IPS-18c (cell line): ENCODE data around the gene RFXAP.
A peak's percentile ranks its signal among the peaks of the same experiment; 100 is the strongest.
"Not testable (repeated sequence)": the region's sequence is repeated elsewhere in the genome, so short reads cannot be mapped to it uniquely, and the experiment has no call there.

Source experiments
- H3K4me3 ChIP-seq: 2 replicates; pipeline ENCODE4 v1.7.0; 2013; ENCODE audit warnings: low read depth, mild to moderate bottlenecking, low read length, moderate library complexity; ENCODE audit not compliant: insufficient read depth
- H3K9me3 ChIP-seq: one replicate; pipeline ENCODE4 v1.6.1; 2013; ENCODE audit warnings: mild to moderate bottlenecking, low read length, moderate library complexity; ENCODE audit not compliant: control insufficient read depth, insufficient read depth

RFXAP gene, protein sequence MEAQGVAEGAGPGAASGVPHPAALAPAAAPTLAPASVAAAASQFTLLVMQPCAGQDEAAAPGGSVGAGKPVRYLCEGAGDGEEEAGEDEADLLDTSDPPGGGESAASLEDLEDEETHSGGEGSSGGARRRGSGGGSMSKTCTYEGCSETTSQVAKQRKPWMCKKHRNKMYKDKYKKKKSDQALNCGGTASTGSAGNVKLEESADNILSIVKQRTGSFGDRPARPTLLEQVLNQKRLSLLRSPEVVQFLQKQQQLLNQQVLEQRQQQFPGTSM

DNA sequence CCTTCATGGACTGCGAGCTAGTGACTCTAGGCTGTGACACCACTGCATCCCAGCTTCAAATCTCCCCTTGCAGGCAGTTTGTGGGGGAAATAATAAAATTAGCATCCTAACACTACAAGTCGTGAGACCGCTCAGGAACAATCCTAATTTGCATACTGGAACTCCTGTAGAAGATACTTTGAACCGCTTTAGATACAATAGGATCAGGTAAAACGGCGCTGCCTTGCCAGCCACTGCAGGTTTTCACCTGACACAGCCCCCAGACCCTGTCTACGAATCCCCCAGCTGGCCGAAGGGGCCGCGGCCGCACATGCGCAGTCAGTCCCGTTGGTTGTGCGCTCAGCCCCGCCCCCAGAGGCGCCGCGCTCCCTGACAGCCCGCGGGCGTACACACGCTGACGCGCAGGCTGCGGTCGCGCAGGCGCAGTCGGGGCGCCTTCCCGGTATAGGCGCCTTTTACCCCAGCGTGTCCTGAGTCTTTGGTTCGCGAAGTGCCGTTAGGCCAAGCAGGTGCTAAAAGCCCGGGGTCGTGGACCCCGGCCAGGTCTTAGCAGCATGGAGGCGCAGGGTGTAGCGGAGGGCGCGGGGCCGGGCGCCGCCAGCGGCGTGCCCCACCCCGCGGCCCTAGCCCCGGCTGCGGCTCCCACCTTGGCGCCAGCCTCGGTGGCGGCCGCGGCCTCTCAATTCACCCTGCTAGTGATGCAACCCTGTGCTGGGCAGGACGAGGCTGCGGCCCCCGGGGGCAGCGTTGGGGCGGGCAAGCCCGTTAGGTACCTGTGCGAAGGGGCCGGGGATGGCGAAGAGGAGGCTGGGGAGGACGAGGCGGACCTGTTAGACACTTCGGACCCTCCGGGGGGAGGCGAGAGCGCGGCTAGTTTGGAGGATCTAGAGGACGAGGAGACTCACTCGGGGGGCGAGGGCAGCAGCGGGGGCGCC is at the start of gene RFXAP:
Gene RFXAP (plus strand): TSS at position 419 of the 935 bp plus-strand sequence. CDS start 136 bp downstream, at position 555.
- no peaks in the 10 kb centered on the region for H3K9me3 ChIP-seq
- peak within 1 kb of the TSS; percentile 76 for H3K4me3 ChIP-seq

DNA sequence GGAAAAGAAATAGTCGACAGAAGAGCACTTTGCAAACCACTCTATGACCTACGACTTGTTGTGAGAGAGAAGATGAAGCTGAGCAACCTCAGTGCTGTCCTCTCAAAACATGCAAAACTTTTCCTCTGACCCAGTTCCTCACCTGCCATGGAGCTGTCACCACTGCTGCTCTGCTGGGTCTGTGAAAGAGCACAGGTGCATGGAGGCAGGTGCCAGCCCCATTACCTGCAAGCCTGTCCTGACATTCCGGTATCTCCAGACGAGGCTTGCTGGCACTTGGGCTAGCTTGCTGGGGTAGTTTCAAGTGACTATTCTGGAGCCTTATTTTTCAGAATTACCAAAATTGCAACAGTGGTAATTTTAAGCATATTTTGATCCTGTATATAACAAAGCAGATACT is 49.5 kb upstream of the RFXAP start:
- Histone ChIP-seq H3K9me3 (no peaks in the 10 kb centered on the region), H3K4me3 (no peak overlapping the region)

DNA sequence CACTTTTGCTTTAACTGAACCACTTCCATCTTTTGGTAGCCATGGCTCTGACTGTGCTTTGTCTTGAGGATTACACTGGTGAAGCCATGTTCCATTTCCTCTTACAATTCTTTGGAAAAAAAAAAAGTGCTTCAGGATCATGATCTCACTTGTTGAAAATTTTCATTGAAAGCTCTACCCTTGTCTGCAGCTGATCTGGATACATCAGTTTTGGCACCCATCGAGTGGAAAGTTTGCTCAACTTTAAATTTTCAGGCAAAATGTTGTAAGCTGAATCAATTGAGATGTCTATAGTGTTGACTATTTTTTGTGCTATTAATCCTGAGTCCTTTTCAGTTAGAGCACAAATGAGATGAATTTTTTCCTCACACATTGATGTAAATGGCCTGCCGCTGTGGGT is 48.3 kb upstream of the RFXAP start:
- Histone ChIP-seq H3K4me3 (no peak overlapping the region), H3K9me3 (no peaks in the 10 kb centered on the region)

DNA sequence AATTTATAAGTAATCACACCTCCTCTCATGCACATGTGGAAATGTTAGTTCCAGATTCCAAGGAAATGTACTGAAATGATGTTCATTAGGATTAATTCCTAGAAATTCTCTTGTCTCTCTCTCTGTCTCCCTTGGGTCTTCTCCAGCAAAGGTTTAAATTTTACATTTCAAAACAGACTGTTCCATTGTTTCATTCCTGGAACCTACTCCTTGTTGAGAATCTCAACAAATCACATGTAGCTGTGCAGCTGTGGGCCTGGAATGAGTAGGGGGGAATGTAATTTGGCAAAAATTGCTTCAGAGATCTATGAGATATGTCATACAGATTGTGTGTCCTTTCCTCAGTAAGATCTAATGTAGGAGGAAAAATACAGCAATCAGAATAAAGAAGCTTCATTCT is 46.2 kb upstream of the RFXAP start:
- Histone ChIP-seq H3K9me3 (no peaks in the 10 kb centered on the region), H3K4me3 (no peak overlapping the region)

DNA sequence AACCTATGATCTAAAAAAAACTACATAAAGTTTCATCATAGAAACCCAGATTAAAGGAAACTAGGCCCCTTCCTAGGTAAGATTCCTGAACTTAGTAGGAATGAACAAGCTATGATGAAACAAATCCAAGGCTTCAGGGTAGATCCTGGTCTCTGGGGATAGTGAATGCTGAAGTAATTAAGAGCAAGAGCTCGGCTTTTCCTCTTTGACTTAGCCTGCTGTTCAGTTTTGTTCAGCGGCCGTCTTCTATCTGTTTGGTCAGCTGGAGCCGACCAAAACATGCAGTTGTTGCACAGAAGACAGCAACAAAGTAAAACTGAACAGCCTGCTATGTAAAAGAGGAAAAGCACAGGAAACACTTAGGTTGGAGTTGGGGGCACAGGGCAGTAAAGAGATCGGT is 44.1 kb upstream of the RFXAP start:
- H3K9me3 ChIP-seq, result no peaks in the 10 kb centered on the region
- no peak overlapping the region for H3K4me3 ChIP-seq

DNA sequence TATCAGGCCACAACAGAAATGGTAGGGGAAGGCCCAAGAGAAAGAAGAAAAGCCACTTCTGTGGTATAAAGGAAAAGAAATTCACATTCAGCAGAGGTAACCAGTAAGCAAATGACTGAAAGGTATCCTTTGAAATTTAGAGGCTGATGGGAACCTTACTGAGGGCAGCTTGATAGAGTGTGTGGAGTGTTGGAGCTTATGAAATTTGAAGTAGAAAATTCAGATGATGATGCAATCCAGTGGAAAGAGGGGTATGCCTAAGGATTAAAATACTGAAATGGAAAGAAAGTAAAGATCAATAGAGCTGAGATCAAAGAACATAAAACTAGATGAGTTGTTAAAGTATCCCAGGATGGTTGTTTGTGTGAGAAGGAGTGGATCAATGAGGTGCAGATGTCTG is 42.8 kb upstream of the RFXAP start:
- Histone ChIP-seq H3K4me3 (no peak overlapping the region), H3K9me3 (no peaks in the 10 kb centered on the region)

DNA sequence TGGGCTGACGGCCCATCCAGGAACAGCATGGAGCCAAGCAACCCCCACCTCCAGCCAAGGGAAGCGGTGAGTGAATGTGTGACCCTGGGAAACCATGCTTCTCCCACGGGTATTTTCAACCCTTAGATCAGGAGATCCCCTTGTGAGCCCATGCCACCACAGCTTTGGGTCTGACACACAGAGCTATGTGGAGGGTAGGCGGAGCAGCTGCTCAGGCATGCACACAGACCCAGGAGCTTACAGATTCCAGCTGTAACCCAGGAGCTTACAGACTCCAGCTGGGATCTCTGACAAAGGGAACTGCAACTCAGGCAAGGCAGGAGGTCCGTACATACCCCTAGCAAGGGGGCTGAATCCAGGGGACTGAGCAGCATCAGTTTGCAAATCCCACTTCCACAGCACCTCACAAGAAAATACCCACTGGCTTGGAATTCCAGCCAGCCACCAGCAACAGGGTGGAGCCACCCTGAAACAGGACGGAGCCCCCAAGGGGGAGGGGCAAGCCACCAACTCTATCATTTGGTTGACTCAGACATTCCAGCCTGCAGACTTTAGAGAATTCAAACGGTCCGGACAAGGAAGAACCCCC is 40.8 kb upstream of the RFXAP start:
- Histone ChIP-seq H3K4me3 (peak overlapping the region; percentile 24; the same call in 1 of the 2 replicates), H3K9me3 (no peaks in the 10 kb centered on the region)

DNA sequence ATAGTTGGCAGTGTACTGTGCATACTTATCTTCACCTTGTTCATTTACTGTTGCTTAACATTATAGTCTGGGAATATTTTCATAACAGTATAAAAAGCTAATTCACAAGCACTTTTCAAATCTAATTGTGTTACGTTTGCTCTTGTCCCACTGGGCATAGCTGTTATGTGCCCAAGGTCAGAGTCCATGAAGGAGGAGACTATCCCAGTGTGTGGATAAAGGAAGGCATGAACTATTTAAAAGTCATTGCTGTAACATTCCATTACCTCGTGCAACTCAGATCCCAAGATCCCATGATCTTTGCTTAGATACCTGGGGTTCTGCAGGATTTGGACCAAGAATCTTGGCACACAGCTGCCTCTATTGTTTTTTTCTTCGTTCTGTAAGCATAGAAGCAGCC is 35.1 kb upstream of the RFXAP start:
- Histone ChIP-seq H3K9me3 (no peaks in the 10 kb centered on the region), H3K4me3 (no peak overlapping the region)

DNA sequence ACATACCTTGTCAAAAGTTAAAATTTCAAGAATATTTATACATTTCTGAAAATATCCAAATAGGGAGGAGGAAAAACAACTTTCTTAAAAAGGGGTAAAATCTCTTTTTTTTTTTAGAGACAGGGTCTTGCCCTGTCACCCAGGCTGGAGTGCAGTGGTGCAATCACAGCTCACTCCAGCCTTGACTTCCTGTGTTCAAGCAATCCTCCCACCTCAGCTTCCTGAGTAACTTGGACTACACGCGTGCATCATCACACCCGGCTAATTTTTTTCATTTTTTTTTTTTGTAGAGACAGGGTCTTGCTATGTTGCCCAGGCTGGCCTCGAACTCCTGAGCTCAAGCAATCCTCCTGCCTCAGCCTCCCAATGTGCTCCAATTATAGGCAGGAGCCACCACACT is 32.8 kb upstream of the RFXAP start:
- not testable (repeated sequence) for H3K4me3 ChIP-seq, H3K9me3 ChIP-seq

DNA sequence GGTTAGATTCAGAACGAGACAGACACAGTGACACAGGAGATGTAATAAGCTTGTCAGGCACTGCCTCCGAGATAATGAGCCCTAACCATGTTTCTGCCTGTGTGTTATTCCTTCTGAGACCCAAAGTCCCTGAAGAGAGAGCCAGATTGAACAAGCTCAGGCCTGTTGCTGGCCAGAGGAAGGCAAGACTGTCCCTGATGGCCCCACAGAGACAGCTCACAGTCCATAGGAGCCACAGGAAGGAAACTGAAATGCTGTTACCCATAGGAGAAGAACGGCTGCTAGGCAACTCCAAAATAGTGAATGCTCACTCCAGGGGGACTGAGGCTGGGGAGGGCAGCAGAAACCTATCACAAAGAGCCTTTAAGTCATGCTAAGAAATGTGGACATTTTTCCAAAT is 31.8 kb upstream of the RFXAP start:
- Histone ChIP-seq H3K4me3 (no peak overlapping the region), H3K9me3 (no peaks in the 10 kb centered on the region)

DNA sequence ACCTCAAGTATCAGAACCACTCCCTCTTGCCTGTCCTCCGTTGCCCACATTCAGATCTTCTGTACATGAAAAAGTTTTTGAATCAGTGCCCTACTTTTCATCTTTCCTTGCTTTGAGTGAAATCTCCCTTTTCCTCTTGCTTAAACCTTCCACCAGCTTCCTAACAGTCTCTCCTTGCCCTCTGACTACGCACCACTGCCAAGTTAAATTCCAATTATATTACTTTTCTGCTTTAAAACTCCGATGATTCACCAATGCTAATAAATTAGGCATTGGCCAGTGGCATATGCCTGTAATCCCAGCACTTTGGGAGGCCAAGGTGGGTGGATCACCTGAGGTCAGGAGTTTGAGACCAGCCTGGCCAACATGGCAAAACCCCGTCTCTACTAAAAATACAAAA is 30.7 kb upstream of the RFXAP start:
- Histone ChIP-seq H3K4me3 (no peak overlapping the region), H3K9me3 (no peaks in the 10 kb centered on the region)

DNA sequence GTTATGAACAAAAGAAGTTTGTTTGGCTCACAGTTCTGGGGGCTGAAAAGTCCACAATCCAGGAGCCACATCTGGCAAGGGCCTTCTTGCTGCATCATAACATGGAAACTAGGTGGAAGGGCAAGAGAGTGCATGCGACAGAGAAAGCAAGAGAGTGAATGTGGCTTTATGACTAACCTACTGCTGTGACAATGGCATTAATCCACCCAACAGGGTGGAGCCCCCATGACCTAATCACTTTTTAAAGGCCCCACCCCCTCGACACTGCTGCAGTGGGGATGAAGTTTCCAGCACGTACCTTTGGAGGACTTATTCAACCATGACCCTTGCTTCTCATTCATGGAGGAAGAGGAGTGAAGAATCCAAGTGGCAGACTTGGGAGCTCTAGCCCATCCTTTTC is 30.0 kb upstream of the RFXAP start:
- H3K4me3 ChIP-seq, result no peak overlapping the region
- H3K9me3 ChIP-seq, result no peaks in the 10 kb centered on the region

DNA sequence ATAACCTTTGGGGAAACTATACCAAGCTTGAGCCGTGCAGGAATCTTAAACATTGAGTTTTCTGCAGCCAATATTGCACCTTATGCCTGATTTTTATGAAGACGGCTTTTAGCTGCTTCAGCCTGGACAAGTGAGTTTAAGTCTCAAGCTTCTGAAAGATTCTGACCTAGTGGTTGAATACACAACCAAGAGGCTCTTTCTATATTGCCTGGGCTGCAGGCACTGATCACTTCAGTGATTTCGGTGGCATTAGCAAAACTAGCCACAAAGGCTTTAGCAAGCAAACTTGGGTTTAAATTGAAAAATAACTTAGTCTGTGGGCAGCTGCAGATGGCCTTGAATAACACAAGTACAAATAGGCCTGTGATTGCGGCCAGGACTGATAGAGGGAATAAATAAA is 29.3 kb upstream of the RFXAP start:
- Histone ChIP-seq H3K9me3 (no peaks in the 10 kb centered on the region), H3K4me3 (no peak overlapping the region)

DNA sequence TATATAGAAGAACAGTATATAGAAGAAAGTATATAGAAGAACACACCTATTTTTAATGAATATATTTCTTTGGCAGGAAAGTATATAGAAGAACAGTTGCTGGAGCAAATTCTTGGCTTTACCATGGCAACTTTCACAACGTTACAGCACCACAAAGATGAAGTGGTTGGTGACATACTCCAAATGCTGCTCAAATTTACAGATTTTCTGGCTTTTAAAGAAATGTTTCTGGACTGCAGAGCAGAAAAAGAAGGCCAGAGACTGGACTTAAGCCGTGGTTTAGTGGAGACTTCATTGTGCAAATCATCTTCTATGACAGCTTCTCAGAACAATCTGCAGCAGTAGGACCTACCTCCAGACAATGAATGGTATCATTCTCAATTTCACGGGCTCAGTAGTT is 24.3 kb upstream of the RFXAP start:
- Histone ChIP-seq H3K9me3 (no peaks in the 10 kb centered on the region), H3K4me3 (no peak overlapping the region)

DNA sequence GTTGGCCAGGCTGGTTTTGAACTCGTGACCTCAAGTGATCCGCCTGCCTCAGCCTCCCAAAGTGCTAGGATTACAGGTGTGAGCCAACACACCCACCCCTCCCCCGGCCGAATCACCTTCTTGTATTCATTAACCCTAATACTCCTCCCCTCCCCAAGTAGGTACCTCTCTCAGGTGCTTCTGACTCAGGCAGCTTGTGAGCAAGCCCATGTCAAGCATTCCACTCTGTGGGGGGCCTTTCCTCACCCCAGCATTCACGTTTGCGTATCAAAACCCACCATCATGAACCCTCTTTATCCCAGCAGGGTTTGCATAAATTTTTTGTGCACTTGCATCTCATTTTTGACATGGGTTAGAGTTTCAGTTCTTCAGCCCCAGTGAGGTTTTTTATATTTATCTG is 23.6 kb upstream of the RFXAP start:
- Histone ChIP-seq H3K4me3 (no peak overlapping the region; the same call in 1 of the 2 replicates), H3K9me3 (no peaks in the 10 kb centered on the region)

DNA sequence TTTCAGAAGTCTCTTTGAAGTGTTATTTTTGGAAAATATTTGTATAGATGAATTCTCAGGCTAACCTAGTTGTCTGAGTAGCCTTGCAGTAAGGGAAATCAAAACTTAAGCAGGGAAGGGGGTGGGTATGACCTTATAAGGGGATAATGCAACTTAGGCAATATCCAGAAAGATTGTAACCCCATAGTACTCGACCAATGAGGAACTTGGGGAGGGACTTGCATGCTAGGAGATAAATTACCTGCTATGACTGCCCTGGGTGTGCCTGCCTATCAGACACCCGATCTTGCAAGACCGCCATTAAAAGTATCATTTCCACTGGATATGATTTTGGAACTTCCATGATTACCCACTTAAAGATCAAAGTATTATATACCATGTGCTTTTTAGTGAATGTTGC is 23.0 kb upstream of the RFXAP start:
- no peaks in the 10 kb centered on the region for H3K9me3 ChIP-seq

DNA sequence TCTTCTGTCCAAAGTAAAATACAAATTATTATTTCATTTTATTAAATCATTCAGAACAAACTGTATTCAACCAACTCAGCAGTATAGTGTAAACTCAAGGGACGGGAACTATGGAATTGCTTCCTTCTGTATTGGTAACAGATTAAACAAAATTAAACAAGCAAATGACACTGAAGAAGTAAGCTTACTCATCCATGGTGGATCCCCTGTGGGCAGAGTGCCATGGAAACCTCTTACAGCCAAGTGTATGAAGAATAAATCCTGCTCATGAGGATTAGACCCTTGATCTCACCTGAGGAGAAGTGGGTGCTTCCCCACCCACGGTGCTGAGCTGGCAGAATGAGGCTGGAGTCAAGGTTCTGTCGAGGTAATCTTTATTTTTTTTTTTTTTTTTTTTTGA is 18.0 kb upstream of the RFXAP start:
- Histone ChIP-seq H3K4me3 (no peak overlapping the region), H3K9me3 (no peaks in the 10 kb centered on the region)

More for the DNA sequence above, 23.0 kb upstream of the RFXAP start:
- H3K4me3 ChIP-seq, result no peak overlapping the region

DNA sequence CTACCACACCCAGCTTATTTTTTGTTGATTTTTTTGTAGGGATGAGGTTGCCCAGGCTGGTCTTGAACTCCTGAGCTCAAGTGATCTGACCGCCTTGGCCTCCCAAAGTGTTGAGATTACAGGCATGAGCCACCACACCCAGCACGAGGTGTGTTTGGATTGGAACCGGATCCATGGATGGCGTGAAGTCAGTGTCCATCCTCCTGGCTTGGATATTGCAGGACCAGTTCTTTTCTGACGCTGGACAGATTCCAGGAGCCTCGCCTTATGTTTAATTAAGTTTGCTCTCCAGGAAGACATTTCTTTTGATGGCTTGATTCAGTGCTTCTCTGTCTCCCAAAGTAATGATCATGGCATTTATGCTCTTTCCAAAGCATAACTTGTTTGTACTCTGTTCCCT is 14.4 kb upstream of the RFXAP start:
- Histone ChIP-seq H3K9me3 (no peaks in the 10 kb centered on the region), H3K4me3 (no peak overlapping the region)
